ENCODE measurements around the gene PLCB4. TPM values are rescaled to one million over a fixed set of nuclear protein-coding genes. Genes with fewer than 3 reads are reported as not detected.

The PLCB4 gene
- total RNA-seq, 1 experiment from 2014 or later, result 14.9 TPM

DNA sequence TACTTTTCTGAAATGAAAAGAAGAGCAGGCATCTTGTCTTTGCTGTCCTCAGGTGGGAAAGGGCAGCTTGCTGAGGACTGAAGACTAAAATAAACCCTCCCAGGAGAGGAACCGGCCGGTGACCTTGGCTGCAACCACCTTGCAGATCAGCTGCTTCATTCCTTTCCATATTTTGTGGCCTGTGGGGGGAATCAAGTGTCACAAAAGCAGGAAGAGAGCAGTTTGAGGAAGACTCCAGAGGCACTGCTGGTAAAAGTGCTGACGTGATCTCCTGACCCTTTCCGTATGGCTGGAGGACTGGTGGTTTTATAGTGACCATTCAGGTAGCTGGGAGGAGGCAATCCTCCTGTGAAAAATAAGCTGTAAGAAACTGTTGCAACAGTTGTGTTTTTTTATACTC, 157.0 kb downstream of the PLCB4 start:
- no peaks in the 10 kb centered on the region for H3K4me1 ChIP-seq (replicated peaks; ENCODE audit: insufficient read depth)
- BruUV-seq (replicated peaks), result no TSS peak
- H3K27ac ChIP-seq, result no peak overlapping the region
- no peaks in the 10 kb centered on the region for H3K27me3 ChIP-seq (ENCODE audit: insufficient read depth, low read depth)
- TF ChIP-seq, protein P1, sequence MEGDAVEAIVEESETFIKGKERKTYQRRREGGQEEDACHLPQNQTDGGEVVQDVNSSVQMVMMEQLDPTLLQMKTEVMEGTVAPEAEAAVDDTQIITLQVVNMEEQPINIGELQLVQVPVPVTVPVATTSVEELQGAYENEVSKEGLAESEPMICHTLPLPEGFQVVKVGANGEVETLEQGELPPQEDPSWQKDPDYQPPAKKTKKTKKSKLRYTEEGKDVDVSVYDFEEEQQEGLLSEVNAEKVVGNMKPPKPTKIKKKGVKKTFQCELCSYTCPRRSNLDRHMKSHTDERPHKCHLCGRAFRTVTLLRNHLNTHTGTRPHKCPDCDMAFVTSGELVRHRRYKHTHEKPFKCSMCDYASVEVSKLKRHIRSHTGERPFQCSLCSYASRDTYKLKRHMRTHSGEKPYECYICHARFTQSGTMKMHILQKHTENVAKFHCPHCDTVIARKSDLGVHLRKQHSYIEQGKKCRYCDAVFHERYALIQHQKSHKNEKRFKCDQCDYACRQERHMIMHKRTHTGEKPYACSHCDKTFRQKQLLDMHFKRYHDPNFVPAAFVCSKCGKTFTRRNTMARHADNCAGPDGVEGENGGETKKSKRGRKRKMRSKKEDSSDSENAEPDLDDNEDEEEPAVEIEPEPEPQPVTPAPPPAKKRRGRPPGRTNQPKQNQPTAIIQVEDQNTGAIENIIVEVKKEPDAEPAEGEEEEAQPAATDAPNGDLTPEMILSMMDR (conservative IDR thresholded peaks at IDR 0.05), result no peak
- TF ChIP-seq EZH2 (IDR thresholded peaks at IDR 0.05; ENCODE audit: low read depth), result no peak
- H3K4me2 ChIP-seq, result no peak overlapping the region
- no peak overlapping the region for H3K4me3 ChIP-seq
- ChIA-PET CTCF (no interaction called here), POLR2A (ENCODE audit: unreplicated experiment) (no interaction called here)
- H2AFZ ChIP-seq, result no peak overlapping the region
- no peak for DNase-seq
- no peaks in the 10 kb centered on the region for H3K9me2 ChIP-seq (ENCODE audit: insufficient read depth)
- H3K9me3 ChIP-seq (ENCODE audit: insufficient read depth, low read depth), result no peaks in the 10 kb centered on the region
- no peaks in the 10 kb centered on the region for H3K79me2 ChIP-seq (ENCODE audit: low read depth)
- H4K20me1 ChIP-seq (ENCODE audit: insufficient read depth), result no peaks in the 10 kb centered on the region
- H3K36me3 ChIP-seq (ENCODE audit: low read depth), result no peaks in the 10 kb centered on the region
- no peaks in the 10 kb centered on the region for H3F3A ChIP-seq (ENCODE audit: insufficient read depth, low read depth)
- intact Hi-C loops (cut with micrococcal nuclease; ENCODE audit: unreplicated experiment), result no loop called here

DNA sequence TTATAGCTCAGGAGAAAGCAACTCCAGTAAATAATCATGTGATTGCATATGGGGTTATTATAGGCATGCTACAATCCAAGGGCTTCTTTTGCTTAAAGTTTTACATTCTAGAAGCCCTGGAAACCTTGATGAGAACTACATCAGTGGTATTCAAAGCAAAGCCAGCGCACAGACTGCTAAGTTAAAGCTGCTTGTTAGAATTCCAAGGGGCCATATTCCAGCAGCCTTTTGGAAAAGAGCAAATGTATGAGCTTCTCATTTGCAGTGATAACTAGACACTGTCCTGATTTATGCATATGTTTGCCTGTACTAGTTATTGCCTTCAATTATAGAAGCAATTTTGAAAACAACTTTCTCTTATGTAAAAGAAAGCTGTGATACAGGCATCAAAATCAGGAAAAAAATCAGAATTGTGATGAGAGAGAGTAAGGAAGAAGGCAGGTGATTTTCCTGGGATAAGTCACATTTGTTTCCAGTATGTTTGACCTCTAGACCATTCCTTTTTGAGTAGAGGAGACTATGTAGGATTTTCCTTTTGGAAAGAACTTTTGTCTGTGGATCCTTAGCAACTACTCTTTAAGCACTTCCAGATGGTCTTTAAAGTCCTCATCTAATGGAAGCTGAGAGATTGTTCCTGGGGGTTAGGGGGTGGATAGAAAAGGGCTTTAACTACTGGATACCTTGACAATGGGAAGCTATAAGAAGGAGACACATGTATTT, 159.2 kb downstream of the PLCB4 start:
- BruUV-seq (replicated peaks), result no TSS peak
- H3K9me2 ChIP-seq (ENCODE audit: insufficient read depth), result no peaks in the 10 kb centered on the region
- no peak for TF ChIP-seq EZH2 (IDR thresholded peaks at IDR 0.05; ENCODE audit: low read depth)
- TF ChIP-seq, protein P1 (conservative IDR thresholded peaks at IDR 0.05), result no peak
- intact Hi-C loops (cut with micrococcal nuclease; ENCODE audit: unreplicated experiment), result no loop called here
- H3K27ac ChIP-seq, result no peak overlapping the region
- POLR2A ChIA-PET (ENCODE audit: unreplicated experiment), result no interaction called here
- CTCF ChIA-PET, result no interaction called here
- H3K4me2 ChIP-seq, result no peak overlapping the region
- H3K9me3 ChIP-seq (ENCODE audit: insufficient read depth, low read depth), result no peaks in the 10 kb centered on the region
- no peaks in the 10 kb centered on the region for H3K36me3 ChIP-seq (ENCODE audit: low read depth)
- no peaks in the 10 kb centered on the region for H4K20me1 ChIP-seq (ENCODE audit: insufficient read depth)
- no peaks in the 10 kb centered on the region for H3F3A ChIP-seq (ENCODE audit: insufficient read depth, low read depth)
- H3K4me3 ChIP-seq, result no peak overlapping the region
- no peaks in the 10 kb centered on the region for H3K4me1 ChIP-seq (replicated peaks; ENCODE audit: insufficient read depth)
- no peak for DNase-seq
- H2AFZ ChIP-seq, result no peak overlapping the region
- H3K27me3 ChIP-seq (ENCODE audit: insufficient read depth, low read depth), result no peaks in the 10 kb centered on the region
- H3K79me2 ChIP-seq (ENCODE audit: low read depth), result no peaks in the 10 kb centered on the region

DNA sequence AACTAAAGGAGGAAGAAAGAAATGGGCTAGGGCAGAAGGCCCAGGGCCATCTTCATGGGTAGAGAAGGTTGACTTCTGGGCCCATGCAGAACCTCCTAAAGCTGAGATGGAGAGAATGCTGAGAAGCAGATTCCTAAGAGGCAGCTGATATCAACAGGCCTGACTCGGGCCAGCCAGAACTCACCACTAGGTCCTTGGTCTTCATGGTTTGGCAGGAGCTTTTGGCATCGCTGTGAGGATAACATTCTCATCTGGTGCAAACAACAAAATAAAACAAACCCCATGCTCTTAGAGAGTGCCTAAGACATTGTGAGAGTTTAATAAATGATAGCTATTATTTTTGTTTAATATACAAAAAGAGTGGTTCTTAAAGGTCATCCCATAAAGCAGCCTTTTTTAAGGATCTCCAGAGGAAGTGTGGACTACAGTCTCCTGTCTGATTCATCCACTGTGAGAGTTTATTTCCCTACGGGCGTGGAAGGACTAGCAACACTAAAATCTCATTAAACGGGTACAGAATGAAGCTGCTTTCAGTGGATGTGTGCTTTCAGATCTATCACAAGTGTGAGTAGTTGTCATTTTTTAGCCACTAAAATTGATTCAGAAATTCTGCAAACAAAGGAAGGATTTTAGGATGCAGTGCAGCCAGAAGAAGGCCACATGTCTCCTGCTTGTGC, 160.0 kb downstream of the PLCB4 start:
- no peaks in the 10 kb centered on the region for H3K27me3 ChIP-seq (ENCODE audit: insufficient read depth, low read depth)
- H4K20me1 ChIP-seq (ENCODE audit: insufficient read depth), result no peaks in the 10 kb centered on the region
- intact Hi-C loops (cut with micrococcal nuclease; ENCODE audit: unreplicated experiment), result no loop called here
- no peaks in the 10 kb centered on the region for H3K9me2 ChIP-seq (ENCODE audit: insufficient read depth)
- no TSS peak for BruUV-seq (replicated peaks)
- no peaks in the 10 kb centered on the region for H3F3A ChIP-seq (ENCODE audit: insufficient read depth, low read depth)
- no peak overlapping the region for H3K27ac ChIP-seq
- TF ChIP-seq EZH2 (IDR thresholded peaks at IDR 0.05; ENCODE audit: low read depth), result no peak
- TF ChIP-seq, protein P1 (conservative IDR thresholded peaks at IDR 0.05), result no peak
- CTCF ChIA-PET, result no interaction called here
- DNase-seq, result no peak
- no peak overlapping the region for H2AFZ ChIP-seq
- no peaks in the 10 kb centered on the region for H3K4me1 ChIP-seq (replicated peaks; ENCODE audit: insufficient read depth)
- H3K9me3 ChIP-seq (ENCODE audit: insufficient read depth, low read depth), result no peaks in the 10 kb centered on the region
- H3K4me2 ChIP-seq, result no peak overlapping the region
- H3K79me2 ChIP-seq (ENCODE audit: low read depth), result no peaks in the 10 kb centered on the region
- H3K4me3 ChIP-seq, result no peak overlapping the region
- POLR2A ChIA-PET (ENCODE audit: unreplicated experiment), result no interaction called here
- no peaks in the 10 kb centered on the region for H3K36me3 ChIP-seq (ENCODE audit: low read depth)

Measured in PC-9 (cell line).